GM21737 (cell line): ENCODE results near the gene ZNF182.
"Not testable (repeated sequence)": the region's sequence is repeated elsewhere in the genome, so short reads cannot be mapped to it uniquely, and the experiment has no call there.

Experiments
- ATAC-seq: cut with Tn5 transposase; IDR thresholded peaks from one replicate; pipeline ENCODE4 v1.9.1; 2021; ENCODE audit warnings: mild to moderate bottlenecking, moderate library complexity; ENCODE audit not compliant: unreplicated experiment

The ZNF182 gene

DNA sequence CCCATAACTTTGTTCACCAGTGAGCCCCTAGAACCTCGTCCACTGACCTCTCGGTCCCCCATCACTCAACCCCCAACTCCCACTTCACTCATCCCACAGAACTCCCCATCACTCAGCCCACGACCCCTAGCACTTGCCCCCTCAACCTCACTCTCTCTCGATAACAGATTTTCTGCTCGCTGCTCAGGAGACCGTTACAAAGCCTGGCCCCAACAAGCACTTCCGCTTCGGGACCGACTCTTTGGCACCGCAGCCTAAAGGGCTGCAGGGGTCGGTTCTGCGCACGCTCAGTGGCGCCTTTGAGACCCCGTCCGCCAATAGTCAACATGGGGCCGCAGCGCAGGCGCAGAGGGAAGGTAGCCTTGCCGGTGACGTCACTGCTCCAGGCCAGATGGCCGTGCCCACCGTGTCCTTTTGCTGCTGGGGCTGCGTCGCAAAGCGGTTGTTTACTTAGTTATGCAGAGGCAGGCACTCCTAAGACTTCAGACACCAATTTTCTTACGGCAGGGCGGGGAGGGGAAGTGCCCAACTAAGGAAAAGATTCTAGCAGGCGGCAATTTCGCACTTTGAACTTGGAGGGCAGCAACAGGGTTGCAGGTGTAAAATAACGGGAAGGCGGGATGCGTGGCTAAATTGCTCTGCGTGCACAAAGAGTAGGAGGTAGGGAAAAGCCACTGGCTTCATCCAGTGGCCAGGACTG lies at the start of gene ZNF182:
Gene ZNF182, minus strand, starts transcription at position 232 of the 700 bp plus-strand sequence. CDS start 1,380 bp downstream, outside the sequence.
- ATAC-seq: peak; percentile 87

DNA sequence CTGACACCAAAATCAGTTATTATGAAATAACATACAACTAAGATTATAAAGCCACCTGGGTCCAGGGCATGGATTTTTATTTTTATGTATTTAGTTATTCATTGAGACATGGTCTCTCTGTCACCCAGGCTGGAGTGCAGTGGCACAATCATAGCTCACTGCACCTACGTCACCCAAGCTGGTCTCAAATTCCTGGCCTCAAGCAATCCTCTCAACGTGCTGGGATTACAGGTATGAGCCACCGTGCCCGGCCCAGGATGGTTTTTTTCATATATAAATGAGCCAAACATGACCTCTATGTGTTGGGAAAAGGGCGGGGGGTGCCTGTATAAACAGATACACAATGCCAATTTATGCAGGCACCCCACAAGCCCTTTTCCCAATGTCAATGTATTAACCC lies 43.1 kb upstream of the ZNF182 start:
- ATAC-seq: no peak

- no peak for ATAC-seq
Observed at GRCh38 chrX:48045410-48046311, 41.9 kb upstream of the ZNF182 start.

GRCh38 chrX:48043056-48043455 lies 39.3 kb upstream of the ZNF182 start:
- no peak for ATAC-seq

GRCh38 chrX:48035891-48036290 lies 32.1 kb upstream of the ZNF182 start:
- no peak for ATAC-seq

- not testable (repeated sequence) for ATAC-seq
Observed at GRCh38 chrX:48030641-48031173, 26.9 kb upstream of the ZNF182 start.

- no peak for ATAC-seq
Observed at GRCh38 chrX:48030237-48030636, 26.4 kb upstream of the ZNF182 start.

DNA sequence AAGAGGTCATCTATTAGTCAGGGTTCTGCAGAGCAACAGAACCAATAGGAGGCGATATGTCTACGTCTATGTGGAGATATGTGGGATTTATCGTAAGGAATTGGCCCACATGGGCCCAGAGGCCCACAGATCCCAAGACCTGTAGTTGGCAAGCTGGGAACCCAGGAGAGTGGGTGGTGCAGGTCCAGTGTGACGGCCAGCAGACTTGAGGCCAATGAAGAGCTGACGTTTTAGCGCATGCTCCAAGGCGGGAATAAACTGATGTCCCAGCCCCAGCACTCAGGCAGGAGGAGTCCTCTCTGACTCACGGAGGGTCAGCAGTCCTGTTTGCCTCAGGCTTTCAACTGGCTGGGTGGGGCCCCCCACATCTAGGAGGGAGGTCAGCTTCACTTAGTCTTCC lies 24.3 kb upstream of the ZNF182 start:
- no peak for ATAC-seq

- ATAC-seq: not testable (repeated sequence)
Observed at GRCh38 chrX:48027545-48027944, 23.8 kb upstream of the ZNF182 start.

DNA sequence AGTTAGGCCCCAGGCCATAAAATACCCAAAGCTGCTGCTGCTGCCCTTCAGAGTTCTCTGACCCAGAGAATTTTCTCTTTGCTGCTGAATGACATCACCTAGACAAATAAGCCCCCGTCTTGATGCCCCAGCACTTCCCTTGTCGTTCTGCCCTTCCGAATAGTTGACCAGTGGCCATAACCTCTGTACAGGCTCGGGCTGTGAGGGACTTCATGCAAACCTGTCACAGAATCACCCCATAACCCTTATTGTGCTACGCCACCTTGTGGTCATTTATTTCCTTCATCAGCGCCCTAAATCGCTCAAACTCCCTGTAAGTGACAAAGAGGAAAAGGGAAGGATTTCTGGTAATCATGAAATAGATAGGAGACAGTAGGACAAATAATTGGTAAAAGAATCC lies 21.8 kb upstream of the ZNF182 start:
- no peak for ATAC-seq

- no peak for ATAC-seq
Observed at GRCh38 chrX:48022738-48023137, 18.9 kb upstream of the ZNF182 start.

- no peak for ATAC-seq
Observed at GRCh38 chrX:48022100-48022499, 18.3 kb upstream of the ZNF182 start.

- peak; percentile 62 for ATAC-seq
Observed at GRCh38 chrX:48021026-48021900, 17.5 kb upstream of the ZNF182 start.

- ATAC-seq: not testable (repeated sequence)
Observed at GRCh38 chrX:48020472-48020871, 16.7 kb upstream of the ZNF182 start.

DNA sequence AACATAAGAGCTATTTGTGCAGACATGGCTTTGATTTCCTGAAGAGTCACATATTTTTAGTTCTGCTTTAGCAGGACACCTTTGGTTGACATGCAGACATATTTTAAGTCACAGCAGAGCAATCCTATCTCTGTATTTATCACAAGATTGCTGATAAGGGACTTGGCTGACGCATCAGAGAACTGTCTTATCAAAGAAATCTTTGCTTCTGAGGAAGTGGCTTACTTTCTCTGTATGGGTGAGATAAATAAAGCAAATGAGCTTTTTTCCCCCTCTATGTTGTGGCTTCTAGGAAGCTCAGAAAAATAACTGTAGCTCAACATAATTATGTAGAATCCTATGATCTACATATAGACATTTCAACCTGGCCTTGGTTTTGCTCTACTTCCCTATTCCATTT lies 16.1 kb upstream of the ZNF182 start:
- ATAC-seq: not testable (repeated sequence)

DNA sequence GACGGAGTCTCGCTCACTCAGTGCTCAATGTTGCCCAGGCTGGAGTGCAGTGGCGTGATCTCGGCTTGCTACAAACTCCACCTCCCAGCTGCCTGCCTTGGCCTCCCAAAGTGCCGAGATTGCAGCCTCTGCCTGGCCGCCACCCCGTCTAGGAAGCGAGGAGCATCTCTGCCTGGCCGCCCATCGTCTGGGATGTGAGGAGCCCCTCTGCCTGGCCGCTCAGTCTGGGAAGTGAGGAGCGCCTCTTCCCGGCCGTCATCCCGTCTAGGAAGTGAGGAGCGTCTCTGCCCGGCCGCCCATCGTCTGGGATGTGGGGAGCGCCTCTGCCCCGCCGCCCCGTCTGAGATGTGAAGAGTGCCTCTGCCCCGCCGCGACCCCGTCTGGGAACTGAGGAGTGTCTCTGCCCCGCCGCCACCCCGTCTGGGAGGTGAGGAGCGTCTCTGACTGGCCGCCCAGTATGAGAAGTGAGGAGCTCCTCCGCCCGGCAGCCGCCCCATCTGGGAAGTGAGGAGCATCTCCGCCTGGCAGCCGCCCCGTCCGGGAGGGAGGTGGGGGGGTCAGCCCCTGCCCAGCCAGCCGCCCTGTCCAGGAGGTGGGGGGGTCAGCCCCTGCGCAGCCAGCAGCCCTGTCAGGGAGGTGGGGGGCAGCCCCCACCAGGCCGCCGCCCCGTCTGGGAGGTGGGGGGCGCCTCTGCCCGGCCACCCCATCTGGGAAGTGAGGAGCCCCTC lies 13.0 kb upstream of the ZNF182 start:
- not testable (repeated sequence) for ATAC-seq

DNA sequence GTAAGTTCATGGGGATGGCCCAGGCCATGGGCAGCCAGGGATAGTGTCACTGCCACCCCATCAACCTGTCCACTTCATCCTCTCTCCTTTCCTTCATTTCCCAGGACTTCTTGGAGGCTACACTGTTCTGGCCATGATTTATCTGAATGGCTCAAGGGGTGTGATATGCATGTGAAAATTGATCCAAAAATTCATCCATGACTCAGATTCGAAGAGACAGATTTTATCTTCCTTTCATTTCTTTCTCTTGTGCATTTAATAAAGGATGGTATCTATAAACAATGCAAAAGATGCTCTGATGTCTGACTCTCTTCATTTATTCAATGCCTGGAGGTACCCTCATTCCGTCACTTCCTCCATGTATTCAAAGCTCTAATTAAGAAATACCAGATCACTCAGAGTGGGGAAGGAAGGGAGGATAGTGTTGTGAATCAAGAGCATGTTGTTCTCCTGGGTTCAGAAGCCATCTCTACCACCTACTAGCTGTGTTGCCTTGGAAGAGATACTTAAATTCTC lies 5.7 kb upstream of the ZNF182 start:
- not testable (repeated sequence) for ATAC-seq

DNA sequence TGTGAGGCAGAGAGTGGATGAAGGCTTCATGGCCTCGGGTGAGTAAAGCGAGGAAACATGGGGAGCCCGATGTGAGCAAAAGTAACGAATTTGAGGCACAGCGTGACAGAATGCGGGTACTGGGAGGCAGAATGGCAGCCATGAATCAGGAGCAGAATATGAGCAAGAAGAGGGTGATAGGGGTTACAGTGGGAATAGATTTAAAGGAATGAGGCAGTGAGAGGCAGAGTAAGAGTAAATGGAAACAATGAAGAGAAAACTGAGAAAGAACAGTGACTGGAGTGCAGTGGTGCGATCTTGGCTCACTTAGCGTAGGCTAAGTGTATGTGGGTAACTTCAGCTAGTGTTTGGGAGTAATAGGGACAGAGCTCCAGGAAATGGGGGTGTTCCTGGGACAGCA lies 2.9 kb upstream of the ZNF182 start, which contains the start of gene SPACA5:
Gene SPACA5, plus strand, starts transcription at position 301 of the 400 bp plus-strand sequence. CDS start 815 bp downstream, outside the sequence.
- not testable (repeated sequence) for ATAC-seq

DNA sequence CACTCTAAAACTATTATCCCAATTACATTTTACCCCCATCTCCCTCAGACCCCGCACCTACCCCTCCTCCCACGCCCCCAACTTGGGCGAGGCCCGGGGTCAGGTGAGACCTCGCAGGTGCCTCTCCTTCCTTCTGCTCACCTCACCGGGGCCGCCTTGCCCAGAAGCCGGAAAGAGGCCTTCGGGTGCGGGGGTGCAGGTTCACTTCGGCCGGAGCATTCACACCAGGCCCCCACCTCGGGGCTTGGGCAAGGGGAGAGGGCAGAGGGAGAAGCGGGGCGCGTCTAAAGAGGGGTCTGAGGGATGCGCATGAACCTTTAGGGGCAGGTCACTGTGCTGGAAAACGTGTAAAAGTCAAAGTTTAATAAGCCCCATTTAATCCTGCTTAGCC lies 427 bp downstream of the ZNF182 start:
- peak; percentile 40 for ATAC-seq

GRCh38 chrX:48002929-48003328 lies 860 bp downstream of the ZNF182 start:
- ATAC-seq: no peak
